CD4-positive, alpha-beta T cell (primary cell): ENCODE data around the gene TECRL. TPM values are rescaled to one million over a fixed set of nuclear protein-coding genes. Genes with fewer than 3 reads are reported as not detected.

Source experiments
- ATAC-seq: fragments of 200-7000 bp; cut with Tn5 transposase; one replicate; pipeline ENCODE4 v1.10.0; 2022; ENCODE audit warnings: mild to moderate bottlenecking; ENCODE audit not compliant: poor library complexity
- CTCF ChIA-PET: fragments of 350-600 bp; sonication (Branson Sonifier 250); formaldehyde crosslinking; loops from one replicate; lab custom pipeline; 2021; ENCODE audit warnings: antibody characterized with exemption, inconsistent platforms; lab: Charles Lee
- POLR2A ChIA-PET: fragments of 350-600 bp; sonication (Branson Sonifier 250); formaldehyde crosslinking; loops from one replicate; lab custom pipeline; 2021; ENCODE audit warnings: antibody characterized with exemption, inconsistent platforms; lab: Charles Lee
- DNase-seq, 14 experiments: peaks; one replicate each; pipeline ENCODE4 v3.0.0-alpha.2; 2013 to 2020; ENCODE audit warnings: mixed read lengths in 2 of 14
- H3K27ac ChIP-seq, 2 donors: one replicate each; pipeline versions ENCODE4 v1.5.1 to v1.7.0; 2013; ENCODE audit warnings: low read length in 2 of 2, low read depth in 1 of 2, mild to moderate bottlenecking in 1 of 2
- H3K27me3 ChIP-seq, 2 experiments: 1 replicate in 1 of 2; 2 replicates in 1 of 2; pipeline versions ENCODE4 v1.6.1 to v1.7.0; 2013; ENCODE audit warnings: low read length in 2 of 2, control low read depth in 1 of 2, mild to moderate bottlenecking in 1 of 2, moderate library complexity in 1 of 2; ENCODE audit not compliant: insufficient read depth in 2 of 2, control insufficient read depth in 1 of 2
- H3K36me3 ChIP-seq: one replicate; pipeline ENCODE4 v1.6.1; 2013; ENCODE audit warnings: low read length, control low read depth; ENCODE audit not compliant: insufficient read depth
- H3K4me1 ChIP-seq: one replicate; pipeline ENCODE4 v1.6.1; 2013; ENCODE audit warnings: low read length, control low read depth; ENCODE audit not compliant: insufficient read depth
- H3K4me3 ChIP-seq: one replicate; pipeline ENCODE4 v1.5.1; 2013; ENCODE audit warnings: mild to moderate bottlenecking, low read length, moderate library complexity
- H3K9me3 ChIP-seq, 2 experiments: 1 replicate in 1 of 2; 2 replicates in 1 of 2; pipeline versions ENCODE4 v1.6.1 to v1.7.0; 2013; ENCODE audit warnings: low read length in 2 of 2, mild to moderate bottlenecking in 2 of 2, control low read depth in 1 of 2, moderate library complexity in 1 of 2; ENCODE audit not compliant: control insufficient read depth in 1 of 2, insufficient read depth in 1 of 2
- H3K27ac Mint-ChIP-seq: one replicate; pipeline ENCODE4 v1.8.0; 2020; ENCODE audit warnings: mixed read lengths
- H3K27me3 Mint-ChIP-seq: one replicate; pipeline ENCODE4 v1.8.0; 2021; ENCODE audit warnings: mixed read lengths
- H3K36me3 Mint-ChIP-seq: one replicate; pipeline ENCODE4 v1.8.0; 2021; ENCODE audit warnings: low read depth, mixed read lengths
- H3K4me1 Mint-ChIP-seq: one replicate; pipeline ENCODE4 v1.8.0; 2021; ENCODE audit warnings: low read depth, mixed read lengths
- H3K4me3 Mint-ChIP-seq: one replicate; pipeline ENCODE4 v1.8.0; 2020; ENCODE audit warnings: mild to moderate bottlenecking, mixed read lengths
- H3K9me3 Mint-ChIP-seq: one replicate; pipeline ENCODE4 v1.8.0; 2020; ENCODE audit warnings: mixed read lengths
- intact Hi-C, 2 experiments: fragments of 100-400 bp; cut with DNase I in 1 of 2; cut with micrococcal nuclease in 1 of 2; formaldehyde crosslinking; loops; one replicate each; pipeline versions ENCODE4 v1.15.1 to v1.9.0; 2023 to 2025; cut with DNase I, micrococcal nuclease
- total RNA-seq, 174 experiments: library from RNA in 2 of 174; stranded (reverse) in 2 of 174; gene quantifications; one replicate each; pipeline ENCODE4 v1.2.3 and lab custom pipeline; 2021 to 2026
- TF ChIP-seq, protein P1 (sequence below): fragments of 200-600 bp; IDR thresholded peaks from one replicate; pipeline ENCODE4 v1.8.0; 2022; ENCODE audit warnings: antibody characterized with exemption, mild to moderate bottlenecking

TECRL gene
- total RNA-seq, 2 experiments from 2014 or later: not detected

DNA sequence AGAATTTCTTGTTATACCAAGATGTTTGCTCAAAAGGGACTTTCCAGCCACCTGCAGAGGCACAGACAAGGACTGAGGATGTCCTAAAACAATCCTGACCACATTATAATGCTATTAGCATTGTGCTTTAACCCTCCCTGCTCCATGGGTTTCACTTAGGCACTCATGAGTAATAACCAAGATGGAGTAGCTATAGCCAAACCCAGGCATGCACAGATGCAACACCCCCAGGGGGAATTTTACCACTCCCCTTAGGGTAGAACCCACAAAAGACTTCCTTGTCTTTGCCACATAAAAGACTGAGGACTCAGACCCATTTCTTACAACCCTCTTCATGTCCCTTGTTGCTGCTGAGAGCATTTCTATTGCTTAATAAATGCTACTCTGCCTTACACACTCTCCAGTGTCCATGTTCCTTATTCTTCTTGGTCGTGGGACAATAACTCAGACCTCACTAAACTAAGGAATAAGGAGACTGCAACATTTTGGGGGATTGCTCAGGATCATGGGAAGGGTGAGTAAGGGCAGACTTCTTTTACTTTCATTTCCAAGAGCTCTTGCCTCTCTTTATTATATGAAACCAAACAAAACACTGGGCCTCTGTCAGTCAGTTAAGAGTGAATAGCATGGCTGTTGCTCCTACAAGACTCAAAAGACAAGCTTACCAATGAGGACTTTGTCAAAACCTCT, 103.5 kb downstream of the TECRL start:
- H3K27ac ChIP-seq: no peak overlapping the region
- Mint-ChIP-seq H3K36me3 (no peaks in the 10 kb centered on the region), H3K9me3 (peaks cover 10% of the 10 kb centered on the region), H3K4me1 (no peaks in the 10 kb centered on the region), H3K27ac (no peak overlapping the region), H3K4me3 (no peak overlapping the region), H3K27me3 (no peaks in the 10 kb centered on the region)
- TF ChIP-seq, protein P1, sequence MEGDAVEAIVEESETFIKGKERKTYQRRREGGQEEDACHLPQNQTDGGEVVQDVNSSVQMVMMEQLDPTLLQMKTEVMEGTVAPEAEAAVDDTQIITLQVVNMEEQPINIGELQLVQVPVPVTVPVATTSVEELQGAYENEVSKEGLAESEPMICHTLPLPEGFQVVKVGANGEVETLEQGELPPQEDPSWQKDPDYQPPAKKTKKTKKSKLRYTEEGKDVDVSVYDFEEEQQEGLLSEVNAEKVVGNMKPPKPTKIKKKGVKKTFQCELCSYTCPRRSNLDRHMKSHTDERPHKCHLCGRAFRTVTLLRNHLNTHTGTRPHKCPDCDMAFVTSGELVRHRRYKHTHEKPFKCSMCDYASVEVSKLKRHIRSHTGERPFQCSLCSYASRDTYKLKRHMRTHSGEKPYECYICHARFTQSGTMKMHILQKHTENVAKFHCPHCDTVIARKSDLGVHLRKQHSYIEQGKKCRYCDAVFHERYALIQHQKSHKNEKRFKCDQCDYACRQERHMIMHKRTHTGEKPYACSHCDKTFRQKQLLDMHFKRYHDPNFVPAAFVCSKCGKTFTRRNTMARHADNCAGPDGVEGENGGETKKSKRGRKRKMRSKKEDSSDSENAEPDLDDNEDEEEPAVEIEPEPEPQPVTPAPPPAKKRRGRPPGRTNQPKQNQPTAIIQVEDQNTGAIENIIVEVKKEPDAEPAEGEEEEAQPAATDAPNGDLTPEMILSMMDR: no peak
- ChIA-PET POLR2A (no interaction called here), CTCF (no interaction called here)
- H3K4me3 ChIP-seq: no peak overlapping the region
- no peaks in the 10 kb centered on the region for H3K9me3 ChIP-seq
- no peaks in the 10 kb centered on the region for H3K4me1 ChIP-seq
- intact Hi-C loops: no loop called here
- ATAC-seq: no peak
- no peaks in the 10 kb centered on the region for H3K27me3 ChIP-seq
- DNase-seq: no peak
- no peaks in the 10 kb centered on the region for H3K36me3 ChIP-seq

DNA sequence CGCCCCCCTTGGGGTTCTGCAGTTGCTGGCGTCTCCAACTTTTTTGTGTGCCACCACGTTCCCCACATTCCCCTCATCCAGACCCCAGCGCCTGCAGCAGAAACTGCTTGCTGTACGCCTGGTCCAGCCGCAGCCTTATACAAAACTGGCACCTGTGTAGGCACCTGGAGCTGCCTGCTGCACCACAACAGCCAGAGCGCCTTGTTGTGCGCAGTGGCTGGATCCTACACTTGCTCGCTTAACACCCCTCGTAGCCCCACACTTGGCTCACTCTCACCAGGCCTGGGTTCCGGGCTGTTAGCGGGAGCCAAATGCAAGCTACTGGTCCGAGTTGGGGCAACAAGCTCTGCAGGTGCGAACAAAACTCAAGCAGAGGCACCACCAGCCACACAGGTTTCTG, 136.8 kb downstream of the TECRL start:
- H3K36me3 Mint-ChIP-seq: no peaks in the 10 kb centered on the region
- ChIA-PET POLR2A (no interaction called here), CTCF (no interaction called here)
- H3K4me1 Mint-ChIP-seq: no peaks in the 10 kb centered on the region
- Histone ChIP-seq H3K27me3 (no peaks in the 10 kb centered on the region), H3K9me3 (peaks cover 0 to 13% of the 10 kb centered on the region in 2 experiments), H3K36me3 (no peaks in the 10 kb centered on the region), H3K27ac (no peak overlapping the region), H3K4me3 (no peak overlapping the region), H3K4me1 (no peaks in the 10 kb centered on the region)
- no peak for ATAC-seq
- H3K27ac Mint-ChIP-seq: no peak overlapping the region
- intact Hi-C loops: no loop called here
- DNase-seq: no peak
- TF ChIP-seq, protein P1: no peak
- H3K4me3 Mint-ChIP-seq: no peak overlapping the region
- no peaks in the 10 kb centered on the region for H3K27me3 Mint-ChIP-seq
- H3K9me3 Mint-ChIP-seq: peaks cover 2% of the 10 kb centered on the region

DNA sequence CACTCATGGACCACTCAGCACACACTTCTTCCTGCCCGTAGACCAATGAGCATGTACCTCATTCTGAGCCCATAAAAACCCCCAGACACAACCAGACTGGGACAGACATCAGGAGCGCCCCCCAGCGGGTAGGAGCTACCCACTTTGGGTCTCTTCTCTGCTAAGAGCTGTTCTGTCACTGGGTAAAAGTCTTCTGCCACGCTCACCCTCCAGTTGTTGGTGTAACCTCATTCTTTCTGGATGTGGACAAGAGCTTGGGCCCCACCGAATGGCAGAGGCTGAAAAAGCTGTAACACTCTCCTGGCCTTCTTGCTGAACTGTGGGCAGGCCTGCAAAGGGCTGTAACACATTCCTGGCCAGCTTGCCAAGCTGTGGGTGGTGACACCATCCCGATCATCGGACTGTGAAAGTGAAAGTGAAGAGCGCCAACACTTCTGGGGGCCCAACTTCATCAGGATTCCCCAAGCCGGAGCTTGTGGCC, 137.6 kb downstream of the TECRL start:
- H3K27me3 ChIP-seq: no peaks in the 10 kb centered on the region
- no peaks in the 10 kb centered on the region for H3K36me3 ChIP-seq
- peaks cover 0 to 13% of the 10 kb centered on the region in 2 experiments for H3K9me3 ChIP-seq
- TF ChIP-seq, protein P1: no peak
- H3K4me3 ChIP-seq: no peak overlapping the region
- H3K4me1 ChIP-seq: no peaks in the 10 kb centered on the region
- intact Hi-C loops: no loop called here
- no peak for DNase-seq
- ChIA-PET POLR2A (no interaction called here), CTCF (no interaction called here)
- no peak overlapping the region for H3K4me3 Mint-ChIP-seq
- no peaks in the 10 kb centered on the region for H3K36me3 Mint-ChIP-seq
- H3K9me3 Mint-ChIP-seq: peaks cover 4% of the 10 kb centered on the region
- ATAC-seq: no peak
- H3K27me3 Mint-ChIP-seq: no peaks in the 10 kb centered on the region
- H3K4me1 Mint-ChIP-seq: no peaks in the 10 kb centered on the region
- no peak overlapping the region for H3K27ac ChIP-seq
- no peak overlapping the region for H3K27ac Mint-ChIP-seq
